A172 (cell line): ENCODE results near the gene ATF2. TPM values are rescaled to one million over a fixed set of nuclear protein-coding genes. Genes with fewer than 3 reads are reported as not detected.

Experiments used
- DNase-seq: peaks from one replicate; pipeline ENCODE4 v3.0.0-alpha.2; 2015; ENCODE audit warnings: low spot score
- total RNA-seq: library from RNA; depleted of rRNA; stranded (reverse); fragments of >200 nt; shearing (Covaris generic); gene quantifications from 2 replicates; pipeline ENCODE4 v1.2.3, GENCODE V29; 2014

Gene ATF2
- total RNA-seq, 1 experiment from 2014 or later = 41.1 TPM

DNA sequence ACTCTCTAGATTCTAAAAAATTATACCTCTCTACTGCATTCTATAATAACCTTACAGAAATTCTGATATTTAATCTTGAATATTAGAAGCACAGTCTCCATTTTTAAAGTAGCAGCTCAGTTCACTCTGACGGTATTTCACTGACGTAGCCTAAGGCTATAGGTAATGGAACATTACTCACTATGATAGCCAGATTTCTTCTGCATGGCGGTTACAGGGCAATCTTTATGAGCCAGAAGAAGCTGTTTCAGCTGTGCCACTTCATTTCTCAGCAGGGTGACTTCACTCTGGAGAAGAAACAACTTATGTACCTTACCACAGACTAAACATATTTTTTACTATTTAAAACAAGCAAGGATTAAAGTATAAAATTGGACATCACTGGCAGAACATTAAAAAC is 87.5 kb downstream of the ATF2 start:
- DNase-seq = no peak

DNA sequence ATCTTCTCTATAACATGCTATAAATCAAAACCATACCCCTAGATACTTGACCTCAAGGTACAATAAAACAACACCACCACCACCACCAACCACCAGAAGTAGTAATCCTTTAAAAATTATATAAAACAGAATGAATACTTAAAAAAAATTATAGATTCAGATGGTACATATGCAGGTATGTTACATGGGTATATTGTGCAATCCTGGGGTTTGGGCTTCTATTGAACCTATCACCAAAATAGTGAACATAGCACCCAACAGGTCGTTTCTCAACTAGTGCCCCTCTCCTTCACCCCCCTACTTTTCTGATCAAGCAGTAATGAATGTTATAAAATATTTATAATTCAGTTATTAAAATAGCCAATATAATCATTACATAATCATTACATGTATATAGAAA is 91.7 kb downstream of the ATF2 start:
- DNase-seq = no peak

DNA sequence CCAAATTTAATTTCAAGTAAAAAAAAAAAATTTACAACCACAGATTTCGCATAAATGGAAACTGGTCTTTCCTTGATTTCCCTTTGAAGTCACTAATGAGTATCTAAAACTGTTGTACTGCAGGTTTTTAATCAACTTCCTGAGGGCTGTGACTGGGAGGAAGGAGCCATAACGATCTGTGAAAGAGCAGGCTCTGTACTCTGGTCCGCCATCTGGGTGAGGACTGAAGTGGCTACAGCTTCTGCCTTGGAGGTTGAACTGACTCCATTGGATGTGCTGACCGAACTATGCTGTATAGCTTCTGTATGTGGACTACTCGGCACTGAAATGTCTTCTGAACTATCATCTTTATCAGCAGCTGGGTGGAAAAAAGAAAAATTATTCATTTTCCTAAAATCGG is 93.5 kb downstream of the ATF2 start:
- DNase-seq = no peak

DNA sequence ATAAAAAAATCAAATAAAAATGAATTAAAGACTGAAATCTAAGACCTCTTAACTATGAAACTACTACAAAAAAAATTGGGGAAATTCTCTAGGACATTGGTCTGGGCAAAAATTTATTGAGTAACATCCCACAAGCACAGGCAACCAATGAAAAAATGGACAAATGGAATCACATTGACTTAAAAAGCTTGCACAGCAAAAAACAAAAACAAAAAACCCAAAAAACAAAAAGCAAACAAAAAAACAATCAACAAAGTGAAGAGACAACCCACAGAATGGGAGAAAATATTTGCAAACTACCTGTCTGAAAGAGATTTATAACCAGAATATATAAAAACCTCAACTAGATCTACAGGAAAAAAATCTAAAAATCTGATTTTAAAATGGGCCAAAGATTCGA is 99.5 kb downstream of the ATF2 start:
- DNase-seq = no peak

DNA sequence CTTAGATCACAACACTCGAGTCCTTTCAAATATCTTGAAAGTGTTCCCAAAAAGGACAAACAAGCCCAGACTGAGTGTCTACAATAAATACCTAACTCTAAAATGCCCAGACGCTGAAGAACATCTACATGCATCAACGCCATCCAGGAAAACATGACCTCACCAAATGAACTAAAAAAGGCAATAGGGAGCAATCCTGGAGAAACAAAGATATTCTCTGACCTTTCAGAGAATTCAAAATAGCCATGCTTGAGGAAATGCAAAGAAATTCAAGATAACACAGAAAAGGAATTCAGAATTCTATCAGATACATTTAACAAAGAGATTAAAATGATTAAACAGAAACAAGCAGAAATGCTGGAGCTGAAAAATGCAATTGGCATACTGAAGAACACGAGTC is 101.6 kb downstream of the ATF2 start:
- no peak for DNase-seq

DNA sequence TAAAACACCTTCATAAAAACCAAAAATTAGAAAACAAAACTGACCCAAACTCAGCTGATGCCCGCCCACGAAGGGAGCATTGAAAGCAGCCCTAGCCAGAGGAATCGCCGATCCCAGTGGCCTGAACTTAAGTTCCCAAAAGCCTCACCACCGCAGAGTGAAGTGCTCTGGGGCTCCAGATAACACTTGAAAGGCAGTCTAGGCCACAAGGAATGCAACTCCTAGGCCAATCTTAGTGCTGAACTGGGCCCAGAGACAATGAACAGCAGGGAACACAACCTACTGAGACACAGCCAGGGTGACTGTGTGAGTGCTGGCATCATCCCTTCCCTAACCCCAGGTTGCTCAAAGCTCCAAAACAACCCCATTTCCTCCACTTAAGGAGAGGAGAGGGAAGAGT is 103.2 kb downstream of the ATF2 start:
- no peak for DNase-seq

DNA sequence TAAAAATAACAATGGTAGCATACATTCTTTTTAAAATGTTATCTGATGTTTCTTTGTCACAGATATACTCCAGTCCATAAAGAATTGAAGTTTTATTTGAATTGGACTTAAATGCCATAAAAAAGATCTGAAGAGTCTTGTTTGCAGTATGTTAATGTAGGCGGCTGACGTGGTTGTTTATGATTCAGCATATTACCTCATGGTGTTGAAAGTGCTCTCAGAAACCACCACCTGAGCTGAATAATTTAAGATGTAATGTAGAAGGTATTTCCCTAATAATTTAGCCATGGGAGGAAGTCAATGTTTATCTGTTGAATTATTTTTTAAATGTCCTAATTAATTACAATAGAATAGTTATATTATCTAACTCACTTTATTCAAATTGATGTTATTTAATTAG is 104.3 kb downstream of the ATF2 start:
- DNase-seq = no peak

DNA sequence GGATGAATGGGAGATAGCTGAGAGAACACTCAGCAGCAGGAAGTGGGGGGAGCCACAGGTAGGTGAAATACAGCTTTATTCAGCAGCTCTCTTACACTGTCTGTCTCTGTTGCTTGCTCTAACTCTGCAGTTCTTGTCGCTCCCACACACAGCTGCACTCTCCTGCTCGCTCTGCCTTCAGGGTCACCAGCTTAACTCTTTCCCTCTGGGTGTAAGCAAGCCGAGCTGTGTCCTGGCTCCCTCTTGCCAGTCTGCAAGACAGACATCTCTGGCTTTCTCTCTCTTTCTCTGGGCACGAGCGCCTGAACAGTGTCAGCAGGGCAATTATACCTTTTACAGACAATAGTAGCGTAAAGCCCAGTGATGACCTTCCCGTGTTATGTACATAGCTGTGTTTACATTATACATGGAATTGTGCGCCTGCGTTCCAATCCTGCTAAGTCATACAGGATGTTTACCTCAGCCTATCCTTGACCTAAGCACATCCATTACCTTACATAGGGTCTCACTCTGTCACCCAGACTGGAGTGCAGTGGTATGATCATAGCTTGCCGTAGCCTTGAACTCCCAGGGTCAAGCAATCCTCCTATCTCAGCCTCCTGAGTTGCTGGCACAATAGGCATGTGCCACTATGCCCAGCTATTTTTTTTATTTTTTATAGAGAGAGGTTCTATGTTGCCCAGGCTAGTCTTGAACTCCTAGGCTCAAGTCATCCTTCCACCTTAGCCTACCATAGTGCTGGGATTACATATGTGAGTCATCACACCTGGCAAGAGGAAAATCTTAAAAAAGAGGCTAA is 105.0 kb downstream of the ATF2 start:
- no peak for DNase-seq

DNA sequence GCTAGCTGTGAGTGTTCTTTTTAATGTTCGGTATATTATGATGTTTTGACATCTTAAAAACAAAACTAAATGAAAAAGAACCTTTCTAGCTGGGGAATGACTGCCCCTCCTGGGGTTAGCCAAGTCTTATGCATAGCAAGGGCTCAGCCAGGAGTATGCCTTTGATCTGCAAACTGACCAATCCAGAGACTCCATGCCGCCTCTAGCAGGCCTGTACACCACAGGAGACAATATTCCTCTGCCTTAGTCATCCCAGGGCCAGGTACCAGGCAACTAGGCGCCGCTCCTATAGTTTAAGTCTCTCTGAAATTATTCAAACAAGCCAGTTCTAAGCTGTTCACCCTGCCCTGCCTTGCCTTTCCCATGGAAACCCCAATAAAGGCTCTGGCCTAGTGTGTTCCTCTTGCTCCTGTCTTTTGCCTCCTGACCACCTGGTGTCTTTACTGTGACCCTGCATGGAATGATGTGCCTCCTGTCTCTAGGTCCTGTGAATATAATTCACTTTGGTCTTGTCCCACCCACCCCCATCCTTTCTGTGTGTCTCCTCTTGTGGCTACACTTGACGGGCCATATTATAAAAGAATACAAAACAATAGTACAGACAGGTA is 110.8 kb downstream of the ATF2 start:
- DNase-seq = no peak

DNA sequence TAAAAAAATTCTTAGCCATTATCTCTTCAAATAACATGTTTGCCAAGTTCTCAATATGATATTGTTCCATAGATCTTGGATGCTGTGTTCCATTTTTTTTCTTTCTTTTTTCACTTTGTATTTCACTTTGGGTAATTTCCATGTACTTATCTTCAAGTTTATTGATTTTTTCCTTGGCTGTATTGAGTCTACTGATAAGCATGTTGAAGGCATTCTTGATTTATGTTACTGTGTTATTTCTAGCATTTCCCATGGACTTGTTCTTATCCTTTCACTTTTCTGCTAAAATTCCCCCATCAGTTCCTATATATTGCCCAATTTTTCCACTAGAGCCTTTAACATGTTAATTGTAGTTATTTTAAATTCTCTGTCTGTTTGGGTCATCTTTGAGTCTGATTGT is 112.0 kb downstream of the ATF2 start:
- no peak for DNase-seq

DNA sequence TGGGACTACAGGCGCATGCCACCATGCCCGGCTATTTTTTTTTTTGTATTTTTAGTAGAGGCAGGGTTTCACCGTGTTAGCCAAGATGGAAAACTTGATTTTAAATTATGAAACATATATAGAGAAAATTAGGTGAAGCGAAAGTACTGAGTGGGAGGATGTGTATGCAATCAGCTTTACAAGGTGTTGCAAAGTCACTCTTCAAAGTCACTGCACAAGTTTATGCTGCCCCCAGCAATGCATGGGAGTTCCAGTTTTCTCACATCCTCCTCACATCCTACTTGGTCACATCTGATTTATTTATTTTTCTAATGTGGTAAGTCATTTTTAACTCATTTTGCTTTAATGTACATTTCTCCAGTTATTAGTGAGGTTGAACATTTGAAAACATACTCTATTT is 113.7 kb downstream of the ATF2 start:
- no peak for DNase-seq

DNA sequence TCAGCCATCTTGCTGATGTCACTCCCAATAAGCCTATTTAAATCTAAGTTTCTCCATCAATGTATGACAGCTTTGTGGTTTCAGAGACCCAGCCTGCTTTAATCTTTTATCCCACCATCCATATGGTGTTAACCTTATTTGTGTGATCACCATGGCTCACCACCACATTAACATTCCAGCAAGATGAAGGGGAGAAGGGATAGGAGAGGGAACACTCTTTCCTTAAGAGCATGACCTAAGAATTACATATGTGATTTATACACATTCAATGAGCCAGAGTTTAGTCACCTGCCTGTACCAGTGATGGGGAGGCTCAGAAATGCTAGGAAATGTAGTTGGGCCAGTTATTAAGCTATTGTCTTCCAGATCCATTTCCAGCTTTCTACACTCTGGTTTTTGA is 118.3 kb downstream of the ATF2 start:
- no peak for DNase-seq

DNA sequence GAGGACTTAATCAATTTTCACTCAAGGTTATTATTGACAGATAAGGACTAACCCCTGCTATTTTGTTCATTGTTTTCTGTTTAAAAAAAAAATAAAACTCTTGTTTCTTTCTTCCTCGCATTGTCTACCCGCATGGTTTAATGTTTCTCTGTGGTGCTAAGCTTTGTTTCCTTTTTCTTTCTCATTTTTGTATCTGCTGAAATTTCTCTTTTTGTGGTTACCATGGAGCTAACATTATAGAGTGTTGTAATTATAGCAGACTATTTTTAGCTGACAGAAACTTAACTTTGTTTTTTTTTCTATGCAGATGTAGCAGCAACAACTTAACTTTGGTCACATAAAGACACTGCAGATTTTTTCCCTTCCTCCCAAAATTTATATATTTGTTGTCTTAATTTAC is 119.7 kb downstream of the ATF2 start:
- DNase-seq = no peak

DNA sequence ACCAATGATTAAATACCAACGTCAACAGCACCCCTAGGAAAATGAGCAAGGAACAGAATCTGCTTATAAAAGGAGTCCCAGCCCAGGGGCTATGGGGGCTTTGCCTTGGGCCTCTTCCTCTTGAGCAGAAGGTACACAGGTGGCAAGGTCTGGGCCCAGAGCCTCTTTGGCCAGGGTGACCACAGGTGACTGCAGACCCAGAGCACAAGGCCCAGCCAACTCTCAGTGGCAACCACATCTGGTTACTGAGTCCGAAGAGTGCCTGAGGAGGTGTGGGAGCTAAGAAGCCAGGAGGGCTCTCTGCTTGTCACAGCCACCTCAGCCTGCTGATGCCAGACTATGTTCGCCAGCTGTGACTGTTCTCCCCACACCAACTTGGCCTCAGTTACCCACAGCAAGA is 128.5 kb downstream of the ATF2 start:
- no peak for DNase-seq

DNA sequence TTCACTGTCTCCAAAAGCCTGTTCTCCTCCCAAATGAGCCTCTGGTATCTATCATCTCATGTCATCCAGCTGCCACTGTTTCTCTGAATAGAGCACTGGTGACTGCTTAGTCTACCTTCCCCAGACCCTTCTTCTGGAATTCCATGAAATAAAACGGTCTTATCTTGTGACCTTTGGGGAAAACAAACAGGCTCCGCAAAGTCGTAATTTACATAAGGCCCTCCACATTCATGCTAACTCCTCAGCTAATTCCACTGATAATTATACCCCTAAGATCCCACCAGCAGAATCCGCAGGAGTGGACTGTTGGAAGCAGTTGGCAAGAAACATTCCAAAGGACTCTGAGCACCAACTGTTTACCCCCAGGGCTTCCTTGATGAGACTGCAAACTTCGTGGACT is 129.0 kb downstream of the ATF2 start:
- DNase-seq = no peak

DNA sequence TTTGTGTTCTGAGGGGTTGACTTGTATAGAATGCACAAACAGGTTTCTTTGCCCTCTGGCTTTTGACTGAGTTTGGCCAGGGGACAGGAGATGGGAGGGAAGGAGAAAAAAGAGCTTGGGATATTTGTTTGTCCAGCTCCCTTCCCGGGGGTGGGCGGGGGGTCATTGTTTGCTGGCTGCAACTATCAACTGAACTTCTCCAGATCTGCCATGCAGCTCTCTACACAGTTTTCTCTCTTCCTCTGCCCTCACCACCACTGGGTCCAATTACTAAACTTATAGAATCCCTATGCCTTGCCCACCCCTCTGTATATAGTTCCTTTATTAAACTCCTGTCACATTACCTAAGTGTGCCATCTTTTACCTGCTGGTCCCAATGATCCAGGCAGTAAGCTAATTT is 130.1 kb downstream of the ATF2 start:
- no peak for DNase-seq

DNA sequence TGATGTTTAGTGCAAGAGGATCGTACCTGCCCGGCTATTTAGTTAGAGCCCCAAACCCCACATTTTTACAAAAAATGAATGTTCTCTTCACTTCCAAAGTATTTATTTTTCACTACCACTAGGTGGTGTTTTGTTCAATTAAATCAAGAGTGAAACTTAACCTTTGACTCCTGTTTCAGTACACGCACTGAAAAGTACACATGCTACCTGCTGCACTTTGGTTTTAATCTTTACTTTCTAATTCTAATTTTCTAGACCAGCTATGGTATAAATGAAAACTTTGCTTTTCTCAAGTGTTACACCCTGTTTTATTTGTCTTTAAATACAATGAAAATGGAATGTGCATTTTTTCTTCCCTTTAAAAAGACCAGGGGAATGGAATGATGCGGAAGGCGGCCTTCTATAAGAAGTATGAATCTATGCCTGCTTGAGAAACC is 131.4 kb downstream of the ATF2 start:
- peak; percentile 39 for DNase-seq

DNA sequence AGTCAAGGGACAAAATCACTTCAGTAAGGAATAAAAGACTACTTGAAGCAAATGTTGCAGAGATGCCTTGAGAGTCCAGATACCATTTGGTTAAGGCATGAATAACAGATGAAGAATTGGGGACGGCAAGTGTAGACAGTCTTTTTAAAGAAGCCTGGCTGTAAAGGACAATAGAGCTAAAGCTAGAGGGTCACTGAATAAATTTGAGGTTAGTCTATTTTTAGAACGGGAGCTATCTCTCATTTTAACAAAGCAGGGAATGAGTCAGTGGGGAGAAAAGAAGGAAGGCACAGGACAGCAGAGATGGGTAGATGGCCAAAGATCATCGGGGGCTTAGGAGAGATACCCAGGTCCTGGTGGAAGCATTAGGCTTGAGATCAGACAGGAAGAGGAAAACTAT is 132.2 kb downstream of the ATF2 start:
- no peak for DNase-seq

DNA sequence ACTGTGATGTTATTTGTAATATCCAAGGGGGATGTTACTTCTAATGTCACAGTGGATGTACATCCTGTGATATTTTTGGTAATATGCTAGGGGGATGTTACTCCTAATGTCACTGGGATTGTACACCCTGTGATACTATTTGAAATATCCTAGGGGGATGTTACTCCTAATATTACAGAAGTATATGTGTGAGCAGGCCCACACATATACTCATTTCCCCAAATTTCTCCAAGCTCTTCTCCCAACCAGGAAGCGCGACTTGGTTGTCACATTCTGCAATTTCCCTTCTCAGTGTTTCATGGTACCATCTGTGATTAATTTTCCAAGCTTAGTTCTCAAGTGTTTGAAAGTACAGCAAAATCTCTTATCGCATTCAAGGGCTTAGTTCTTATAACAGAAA is 133.3 kb downstream of the ATF2 start:
- no peak for DNase-seq

DNA sequence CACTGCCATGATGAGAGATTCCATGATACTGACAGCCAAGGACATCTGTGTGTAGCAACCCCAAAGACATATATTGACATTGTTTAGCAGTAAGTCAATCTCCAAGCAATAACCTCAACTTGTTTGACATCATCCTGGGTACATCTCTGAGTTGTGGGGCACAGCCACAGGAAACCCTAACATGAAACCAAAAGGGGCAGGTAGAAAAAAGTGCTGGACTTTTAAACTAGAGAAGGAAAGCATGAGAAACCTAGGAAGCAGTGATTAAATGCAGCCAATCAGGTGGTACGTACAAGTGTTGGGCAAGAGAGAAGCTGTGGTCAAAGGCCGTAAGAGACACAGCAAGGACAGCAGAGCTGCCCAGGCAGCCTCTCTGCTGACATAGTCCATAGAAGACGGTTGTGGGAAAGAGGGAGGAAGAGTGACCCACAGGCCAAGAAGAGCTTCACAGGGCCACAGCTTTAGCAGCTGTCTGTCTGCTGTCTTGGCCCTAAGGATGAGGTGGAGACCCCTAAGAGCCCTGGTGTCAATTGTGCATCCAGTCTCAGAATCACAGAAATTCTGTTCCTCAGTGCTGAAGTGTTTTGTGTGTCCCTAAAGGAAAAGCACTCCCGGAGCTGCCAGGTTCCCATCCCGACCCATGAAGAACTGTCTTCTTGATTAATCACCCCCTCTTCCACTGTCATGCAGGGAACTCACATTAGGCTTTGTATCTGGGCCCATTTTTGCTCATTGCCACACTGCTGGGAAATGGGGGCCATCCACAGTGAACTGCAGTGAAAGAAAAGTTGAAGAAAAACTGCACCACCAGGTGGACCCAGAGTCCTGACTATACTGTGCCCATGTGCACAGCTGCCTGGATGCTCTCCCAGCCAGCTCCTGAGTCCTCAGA is 137.4 kb downstream of the ATF2 start:
- peak; percentile 46 for DNase-seq

DNA sequence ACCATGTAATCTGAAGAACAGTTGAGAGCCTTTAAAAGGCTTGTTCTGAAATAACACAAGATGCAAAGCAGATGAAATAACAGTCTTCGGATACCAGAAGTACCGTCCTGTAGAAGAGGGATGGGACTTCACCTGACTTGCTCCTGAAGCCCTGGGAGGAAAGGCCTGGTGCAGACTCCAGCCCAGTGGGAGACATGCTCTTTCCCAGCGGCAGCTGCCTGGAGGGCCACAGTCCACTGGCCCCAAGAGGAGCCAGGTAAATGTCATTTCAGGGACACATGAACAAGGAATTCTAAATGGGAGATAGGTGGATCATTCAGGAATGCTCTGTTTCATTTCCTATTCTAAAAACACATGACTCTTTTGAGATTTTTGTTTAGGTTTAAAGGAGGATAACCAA is 140.2 kb downstream of the ATF2 start:
- no peak for DNase-seq

DNA sequence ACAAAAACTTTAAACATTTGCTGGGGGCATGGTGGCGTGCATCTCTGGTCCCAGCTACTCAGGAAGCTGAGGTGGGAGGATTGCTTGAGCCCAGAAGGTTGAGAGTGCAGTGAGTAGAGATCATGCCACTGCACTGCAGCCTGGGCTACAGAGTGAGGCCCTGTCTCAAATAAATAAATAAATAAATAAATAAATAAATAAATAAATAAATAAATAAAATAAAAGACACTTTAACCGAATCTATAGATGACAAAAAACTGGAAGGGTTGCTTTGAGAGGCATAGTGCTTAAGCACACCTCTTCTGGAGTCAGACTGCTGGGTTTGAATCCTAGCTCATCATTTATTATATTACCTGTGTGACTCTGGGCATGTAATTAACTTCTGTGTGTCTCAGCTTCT is 141.6 kb downstream of the ATF2 start:
- DNase-seq = no peak

DNA sequence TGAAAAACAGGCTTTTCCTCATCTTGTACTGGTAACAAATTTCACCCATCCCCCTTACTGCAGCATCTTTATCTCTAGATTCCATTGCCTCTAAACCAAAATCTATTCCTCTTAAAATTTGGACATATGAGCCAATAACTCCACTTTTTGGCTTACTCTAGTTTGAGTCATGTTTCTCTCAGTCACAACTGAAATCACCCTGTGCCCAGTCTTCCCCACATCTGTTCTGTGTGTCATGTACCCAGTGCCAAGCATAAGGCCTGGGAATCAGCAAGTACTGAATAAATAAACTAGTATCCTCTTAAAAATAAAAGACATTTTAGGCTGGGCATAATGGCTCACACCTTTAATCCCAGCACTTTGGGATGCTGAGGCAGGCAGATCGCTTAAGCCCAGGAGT is 142.1 kb downstream of the ATF2 start:
- no peak for DNase-seq
